ENCODE data around the gene TAS2R46.

DNA sequence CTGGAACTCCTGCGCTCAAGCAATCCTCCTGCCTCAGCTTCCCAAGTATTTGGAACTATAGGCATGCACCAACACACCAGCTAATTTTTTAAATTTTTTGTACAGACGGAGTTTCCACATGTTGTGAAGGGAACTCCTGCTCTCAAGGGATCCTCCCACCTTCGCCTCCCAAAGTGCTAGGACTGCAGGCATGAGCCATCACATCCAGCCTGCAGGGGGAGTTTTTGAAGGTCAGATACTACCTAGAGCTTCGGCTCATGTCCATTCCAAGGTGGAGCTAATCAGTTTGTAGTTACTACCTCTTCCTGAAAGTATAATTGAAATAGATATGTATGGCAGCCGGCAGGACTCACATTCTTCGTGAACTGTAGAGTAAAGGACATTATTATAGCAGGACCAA lies 36.0 kb downstream of the TAS2R46 start:
- TF ChIP-seq, protein P1, sequence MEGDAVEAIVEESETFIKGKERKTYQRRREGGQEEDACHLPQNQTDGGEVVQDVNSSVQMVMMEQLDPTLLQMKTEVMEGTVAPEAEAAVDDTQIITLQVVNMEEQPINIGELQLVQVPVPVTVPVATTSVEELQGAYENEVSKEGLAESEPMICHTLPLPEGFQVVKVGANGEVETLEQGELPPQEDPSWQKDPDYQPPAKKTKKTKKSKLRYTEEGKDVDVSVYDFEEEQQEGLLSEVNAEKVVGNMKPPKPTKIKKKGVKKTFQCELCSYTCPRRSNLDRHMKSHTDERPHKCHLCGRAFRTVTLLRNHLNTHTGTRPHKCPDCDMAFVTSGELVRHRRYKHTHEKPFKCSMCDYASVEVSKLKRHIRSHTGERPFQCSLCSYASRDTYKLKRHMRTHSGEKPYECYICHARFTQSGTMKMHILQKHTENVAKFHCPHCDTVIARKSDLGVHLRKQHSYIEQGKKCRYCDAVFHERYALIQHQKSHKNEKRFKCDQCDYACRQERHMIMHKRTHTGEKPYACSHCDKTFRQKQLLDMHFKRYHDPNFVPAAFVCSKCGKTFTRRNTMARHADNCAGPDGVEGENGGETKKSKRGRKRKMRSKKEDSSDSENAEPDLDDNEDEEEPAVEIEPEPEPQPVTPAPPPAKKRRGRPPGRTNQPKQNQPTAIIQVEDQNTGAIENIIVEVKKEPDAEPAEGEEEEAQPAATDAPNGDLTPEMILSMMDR (IDR thresholded peaks at IDR 0.05; ENCODE audit: insufficient read depth, low read length) = no peak
- TF ChIP-seq POLR2AphosphoS5 (IDR thresholded peaks at IDR 0.05; ENCODE audit: low read depth) = no peak
- TF ChIP-seq, protein P2, sequence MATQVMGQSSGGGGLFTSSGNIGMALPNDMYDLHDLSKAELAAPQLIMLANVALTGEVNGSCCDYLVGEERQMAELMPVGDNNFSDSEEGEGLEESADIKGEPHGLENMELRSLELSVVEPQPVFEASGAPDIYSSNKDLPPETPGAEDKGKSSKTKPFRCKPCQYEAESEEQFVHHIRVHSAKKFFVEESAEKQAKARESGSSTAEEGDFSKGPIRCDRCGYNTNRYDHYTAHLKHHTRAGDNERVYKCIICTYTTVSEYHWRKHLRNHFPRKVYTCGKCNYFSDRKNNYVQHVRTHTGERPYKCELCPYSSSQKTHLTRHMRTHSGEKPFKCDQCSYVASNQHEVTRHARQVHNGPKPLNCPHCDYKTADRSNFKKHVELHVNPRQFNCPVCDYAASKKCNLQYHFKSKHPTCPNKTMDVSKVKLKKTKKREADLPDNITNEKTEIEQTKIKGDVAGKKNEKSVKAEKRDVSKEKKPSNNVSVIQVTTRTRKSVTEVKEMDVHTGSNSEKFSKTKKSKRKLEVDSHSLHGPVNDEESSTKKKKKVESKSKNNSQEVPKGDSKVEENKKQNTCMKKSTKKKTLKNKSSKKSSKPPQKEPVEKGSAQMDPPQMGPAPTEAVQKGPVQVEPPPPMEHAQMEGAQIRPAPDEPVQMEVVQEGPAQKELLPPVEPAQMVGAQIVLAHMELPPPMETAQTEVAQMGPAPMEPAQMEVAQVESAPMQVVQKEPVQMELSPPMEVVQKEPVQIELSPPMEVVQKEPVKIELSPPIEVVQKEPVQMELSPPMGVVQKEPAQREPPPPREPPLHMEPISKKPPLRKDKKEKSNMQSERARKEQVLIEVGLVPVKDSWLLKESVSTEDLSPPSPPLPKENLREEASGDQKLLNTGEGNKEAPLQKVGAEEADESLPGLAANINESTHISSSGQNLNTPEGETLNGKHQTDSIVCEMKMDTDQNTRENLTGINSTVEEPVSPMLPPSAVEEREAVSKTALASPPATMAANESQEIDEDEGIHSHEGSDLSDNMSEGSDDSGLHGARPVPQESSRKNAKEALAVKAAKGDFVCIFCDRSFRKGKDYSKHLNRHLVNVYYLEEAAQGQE (IDR thresholded peaks at IDR 0.05; ENCODE audit: insufficient replicate concordance, low read depth) = no peak
